Nephron (organoid): ENCODE measurements around the gene FASN.

Experiments
- H3K27ac Mint-ChIP-seq, 3 experiments: 2 replicates each; pipeline ENCODE4 v1.8.0; 2020; ENCODE audit warnings: mixed read lengths in 3 of 3, mild to moderate bottlenecking in 2 of 3, moderate library complexity in 1 of 3
- H3K27me3 Mint-ChIP-seq: 2 replicates; pipeline ENCODE4 v1.8.0; 2021; ENCODE audit warnings: low read depth, mild to moderate bottlenecking, moderate library complexity, mixed read lengths
- H3K36me3 Mint-ChIP-seq: 2 replicates; pipeline ENCODE4 v1.8.0; 2020; ENCODE audit warnings: low read depth, mixed read lengths
- H3K4me1 Mint-ChIP-seq: 2 replicates; pipeline ENCODE4 v1.8.0; 2020; ENCODE audit warnings: mixed read lengths
- H3K4me3 Mint-ChIP-seq, 3 experiments: 2 replicates each; pipeline ENCODE4 v1.8.0; 2020; ENCODE audit warnings: mild to moderate bottlenecking in 3 of 3, mixed read lengths in 3 of 3, moderate library complexity in 2 of 3
- H3K9me3 Mint-ChIP-seq: 2 replicates; pipeline ENCODE4 v1.8.0; 2020; ENCODE audit warnings: mixed read lengths
- CTCF ChIP-seq, 3 experiments: fragments of 200-600 bp; sonication (generic); IDR thresholded peaks; one replicate each; pipeline ENCODE4 v1.5.0; 2021; ENCODE audit warnings: antibody characterized with exemption in 3 of 3; ENCODE audit not compliant: unreplicated experiment in 3 of 3

FASN gene

GRCh38 chr17:82108961-82109475 lies 11.0 kb upstream of the FASN start:
- no peak for TF ChIP-seq CTCF (IDR thresholded peaks at IDR 0.05; ENCODE audit: unreplicated experiment in 3 of 3)
- peaks cover 26% of the 10 kb centered on the region for H3K4me1 Mint-ChIP-seq
- no peaks in the 10 kb centered on the region for H3K9me3 Mint-ChIP-seq
- H3K27me3 Mint-ChIP-seq = no peaks in the 10 kb centered on the region
- H3K4me3 Mint-ChIP-seq = no peak overlapping the region
- peak overlapping the region; percentile 14 to 63 (median 22) for H3K27ac Mint-ChIP-seq
- peaks cover 5% of the 10 kb centered on the region for H3K36me3 Mint-ChIP-seq

DNA sequence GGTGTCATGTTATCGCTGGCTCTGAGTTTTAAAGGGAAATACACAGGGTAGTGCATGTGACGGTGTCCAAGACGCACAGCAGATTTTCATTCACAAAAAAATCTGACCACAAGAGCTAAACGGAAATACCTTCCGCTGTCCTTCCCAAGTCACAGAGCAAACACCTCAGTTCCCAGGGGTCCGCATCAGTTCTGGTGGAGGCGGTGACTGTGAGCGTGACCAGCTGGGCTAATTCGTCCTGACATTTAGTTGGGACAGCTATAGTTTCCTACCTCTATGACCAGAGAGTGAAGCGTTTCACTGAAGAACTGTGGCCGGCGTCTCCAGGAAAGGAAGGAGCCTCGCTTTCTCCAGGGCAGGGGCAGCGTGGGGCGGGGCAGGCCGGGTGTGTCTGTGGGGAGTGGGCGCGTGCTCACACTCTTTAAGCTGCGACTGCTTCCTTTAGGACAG lies 10.5 kb upstream of the FASN start:
- Mint-ChIP-seq H3K36me3 (peaks cover under 1% of the 10 kb centered on the region), H3K4me1 (peaks cover 28% of the 10 kb centered on the region), H3K9me3 (no peaks in the 10 kb centered on the region), H3K27ac (peak overlapping the region; percentile 22 to 63 (median 55)), H3K27me3 (no peaks in the 10 kb centered on the region), H3K4me3 (no peak overlapping the region)
- no peak for TF ChIP-seq CTCF (IDR thresholded peaks at IDR 0.05; ENCODE audit: unreplicated experiment in 3 of 3)

- no peaks in the 10 kb centered on the region for H3K27me3 Mint-ChIP-seq
- peak overlapping the region in 1 of 3 experiments; percentile 15 for H3K4me3 Mint-ChIP-seq
These were observed 10.0 kb upstream of the FASN start for GRCh38 chr17:82108038-82108437.

DNA sequence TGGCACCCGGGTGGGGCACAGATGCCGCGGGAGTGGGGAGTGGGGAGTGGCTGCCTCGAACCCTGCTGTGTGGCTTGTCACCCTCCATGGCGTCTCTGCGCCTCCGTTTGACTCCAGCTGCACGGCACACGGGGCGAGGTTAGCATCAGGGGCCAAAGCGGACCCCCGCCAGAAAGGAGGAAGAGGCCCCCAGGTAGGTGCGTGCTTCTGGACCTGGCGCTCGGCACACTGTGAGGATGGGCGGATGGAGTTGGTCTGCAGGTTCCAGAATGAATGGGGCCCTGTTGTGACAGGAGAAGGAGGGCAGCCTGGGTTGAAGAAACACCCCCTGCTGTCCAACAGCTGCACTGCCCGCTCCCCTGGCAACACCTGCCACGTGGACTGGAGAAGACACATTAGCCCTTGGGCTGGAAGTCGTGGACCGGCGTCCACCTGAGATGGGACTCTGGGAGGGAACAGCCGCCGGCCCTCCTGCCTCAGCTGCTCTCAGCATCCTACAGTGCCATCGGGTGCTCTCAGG lies 9.4 kb upstream of the FASN start:
- peaks cover 28% of the 10 kb centered on the region for H3K4me1 Mint-ChIP-seq
- H3K4me3 Mint-ChIP-seq = no peak overlapping the region
- H3K27ac Mint-ChIP-seq = no peak overlapping the region
- H3K36me3 Mint-ChIP-seq = no peaks in the 10 kb centered on the region
- H3K9me3 Mint-ChIP-seq = no peaks in the 10 kb centered on the region
- peak; percentile 9 to 16 (median 15) for TF ChIP-seq CTCF (IDR thresholded peaks at IDR 0.05; ENCODE audit: unreplicated experiment in 3 of 3)
- H3K27me3 Mint-ChIP-seq = no peaks in the 10 kb centered on the region

More at GRCh38 chr17:82108038-82108437, 10.0 kb upstream of the FASN start:
- Mint-ChIP-seq H3K4me1 (peaks cover 28% of the 10 kb centered on the region), H3K9me3 (no peaks in the 10 kb centered on the region), H3K36me3 (no peaks in the 10 kb centered on the region), H3K27ac (peak overlapping the region; percentile 22 to 63 (median 55))
- TF ChIP-seq CTCF (IDR thresholded peaks at IDR 0.05; ENCODE audit: unreplicated experiment in 3 of 3) = no peak

GRCh38 chr17:82106688-82107305 lies 8.8 kb upstream of the FASN start:
- H3K4me1 Mint-ChIP-seq = peaks cover 28% of the 10 kb centered on the region
- H3K4me3 Mint-ChIP-seq = no peak overlapping the region
- H3K27ac Mint-ChIP-seq = peak overlapping the region; percentile 63 to 82 (median 68)
- H3K36me3 Mint-ChIP-seq = no peaks in the 10 kb centered on the region
- no peaks in the 10 kb centered on the region for H3K27me3 Mint-ChIP-seq
- no peaks in the 10 kb centered on the region for H3K9me3 Mint-ChIP-seq
- no peak for TF ChIP-seq CTCF (IDR thresholded peaks at IDR 0.05; ENCODE audit: unreplicated experiment in 3 of 3)
